ENCODE results near the gene MRGPRG. TPM values are rescaled to one million over a fixed set of nuclear protein-coding genes. Genes with fewer than 3 reads are reported as not detected.

The MRGPRG gene
- total and polyA plus RNA-seq, 2 of the 8 experiments (the other 6 are each of a cell fraction or from before 2014, with no cell fraction given), result not detected

DNA sequence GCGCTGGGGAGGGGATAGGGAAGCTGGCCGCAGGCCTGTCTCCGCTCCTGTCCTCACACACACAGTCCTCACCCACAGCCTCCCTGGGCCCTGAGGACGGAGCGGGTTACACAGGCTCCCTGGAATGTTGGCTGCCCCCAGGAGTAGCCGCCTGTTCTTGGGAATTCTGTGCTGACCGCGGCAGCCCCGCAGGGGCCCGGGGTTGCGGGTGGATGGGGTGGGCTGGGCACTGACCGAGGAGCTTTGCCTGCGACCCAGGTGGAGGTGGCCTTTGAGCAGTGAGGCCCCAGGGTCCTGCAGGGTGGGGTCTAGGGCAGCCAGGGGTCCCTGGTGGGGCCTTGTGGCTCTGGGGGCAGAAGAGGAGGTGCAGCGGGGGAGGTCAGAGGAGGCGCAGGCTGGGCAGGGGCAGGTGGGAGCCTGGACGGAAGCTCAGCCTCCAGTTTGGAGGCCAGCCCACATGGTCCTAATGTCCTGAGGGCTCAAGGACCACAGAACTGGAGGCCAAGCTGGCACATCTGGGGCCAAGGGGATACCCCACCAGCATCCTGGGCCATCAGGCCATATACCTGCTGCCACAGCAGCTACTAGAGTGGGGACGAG is 6.6 kb upstream of the MRGPRG start:
- no peaks in the 10 kb centered on the region for H3K27me3 ChIP-seq (replicated peaks in 1 of 4; ENCODE audit: control insufficient read depth in 3 of 4, extremely low read depth in 1 of 4, insufficient read depth in 3 of 4, low read length in 3 of 4)
- H2BK12ac ChIP-seq (ENCODE audit: low read depth, low read length), result 0 out of 2 replicates have a peak overlapping the region, but pooled peaks have one; percentile 39
- ChIA-PET CTCF (ENCODE audit: partially characterized antibody) (interaction anchor here (0.6 to 3.6 kb wide), 10 partner anchors 10 to 188 kb away, joined by 3 to 15 read pairs (median 6); no protein-coding TSS in a partner anchor), POLR2A (ENCODE audit: partially characterized antibody) (interaction anchor here (0.9 to 1.8 kb wide), 2 partner anchors 62 to 95 kb away, joined by 3 to 4 read pairs; no protein-coding TSS in a partner anchor)
- peaks cover 0 to 23% (median 10%) of the 10 kb centered on the region in 4 experiments; a peak in 6 of 7 replicates for H3K4me1 ChIP-seq (replicated peaks in 1 of 4; ENCODE audit: control insufficient read depth in 3 of 4, insufficient read depth in 4 of 4, low read length in 3 of 4)
- H3K18ac ChIP-seq (ENCODE audit: extremely low read depth, low read length), result no peak overlapping the region
- H3K79me2 ChIP-seq (ENCODE audit: control insufficient read depth in 1 of 2, insufficient read depth in 2 of 2, low read length in 2 of 2), result no peaks in the 10 kb centered on the region
- DNase-seq (ENCODE audit: low read depth in 1 of 2, low spot score in 2 of 2), result no peak
- H4K20me1 ChIP-seq (replicated peaks in 1 of 2; ENCODE audit: control insufficient read depth in 1 of 2, insufficient read depth in 2 of 2, low read length in 2 of 2), result no peaks in the 10 kb centered on the region
- H3K56ac ChIP-seq (replicated peaks; ENCODE audit: insufficient read length, low read depth, low read length), result no peak overlapping the region
- H3K14ac ChIP-seq (ENCODE audit: insufficient read length), result no peak overlapping the region
- H3K36me3 ChIP-seq (ENCODE audit: control insufficient read depth in 2 of 4, insufficient read depth in 4 of 4, low read length in 3 of 4), result no peaks in the 10 kb centered on the region
- no peak overlapping the region for H2BK120ac ChIP-seq (replicated peaks; ENCODE audit: low read depth, low read length)
- H2BK15ac ChIP-seq (ENCODE audit: low read length), result 0 out of 2 replicates have a peak overlapping the region, but pooled peaks have one; percentile 46
- no peaks in the 10 kb centered on the region for H3K9me3 ChIP-seq (ENCODE audit: insufficient read depth in 2 of 2, low read depth in 1 of 2, low read length in 1 of 2)
- H3K79me1 ChIP-seq (ENCODE audit: low read depth, low read length), result no peaks in the 10 kb centered on the region
- TF ChIP-seq BRCA1 (IDR thresholded peaks at IDR 0.05; ENCODE audit: low read depth, low read length) (no peak), KDM1A (IDR thresholded peaks at IDR 0.05; ENCODE audit: borderline replicate concordance, low read length) (no peak), GABPA (IDR thresholded peaks at IDR 0.05; ENCODE audit: borderline replicate concordance, insufficient read depth, low read length) (no peak), TAF7 (optimal IDR thresholded peaks at IDR 0.05; ENCODE audit: borderline replicate concordance, low read depth, low read length) (no peak), FOSL1 (IDR thresholded peaks at IDR 0.05; ENCODE audit: insufficient read depth, low read depth, low read length) (no peak)
- TF ChIP-seq, protein P1, sequence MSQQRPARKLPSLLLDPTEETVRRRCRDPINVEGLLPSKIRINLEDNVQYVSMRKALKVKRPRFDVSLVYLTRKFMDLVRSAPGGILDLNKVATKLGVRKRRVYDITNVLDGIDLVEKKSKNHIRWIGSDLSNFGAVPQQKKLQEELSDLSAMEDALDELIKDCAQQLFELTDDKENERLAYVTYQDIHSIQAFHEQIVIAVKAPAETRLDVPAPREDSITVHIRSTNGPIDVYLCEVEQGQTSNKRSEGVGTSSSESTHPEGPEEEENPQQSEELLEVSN (IDR thresholded peaks at IDR 0.05), result no peak
- H2BK20ac ChIP-seq (ENCODE audit: low read length), result no peak overlapping the region
- no peak overlapping the region for H3K23ac ChIP-seq (ENCODE audit: insufficient read length)
- 85% methylated on average over 15 of the region's 17 CpGs; no CpG with 5 or more reads in 1 of the 2 experiments for WGBS, 2 experiments (ENCODE audit: extremely low coverage in 1 of 2, insufficient coverage in 1 of 2, insufficient read length in 1 of 2, insufficient replicate concordance in 2 of 2, low coverage in 1 of 2, low lambda C conversion rate in 2 of 2, missing lambda C conversion rate in 1 of 2)
- no peak overlapping the region for H4K5ac ChIP-seq (ENCODE audit: insufficient read length, low read depth, low read length)
- H2AK5ac ChIP-seq (ENCODE audit: low read depth, low read length), result no peak overlapping the region
- H3K23me2 ChIP-seq (ENCODE audit: low read depth, low read length), result no peaks in the 10 kb centered on the region
- no peak overlapping the region for H2BK5ac ChIP-seq (ENCODE audit: low read depth, low read length)
- no peak overlapping the region for H3K9ac ChIP-seq (replicated peaks in 1 of 4; ENCODE audit: extremely low read depth in 1 of 4, low read depth in 3 of 4, low read length in 3 of 4)
- H3K4ac ChIP-seq (replicated peaks; ENCODE audit: insufficient read length, low read depth, low read length), result no peak overlapping the region
- FAIRE-seq, result no peak
- no peak overlapping the region for H3K27ac ChIP-seq (ENCODE audit: low read depth, low read length)
- H3K4me2 ChIP-seq (ENCODE audit: insufficient read depth in 1 of 2, low read depth in 2 of 2, low read length in 2 of 2), result no peak overlapping the region
- no peak overlapping the region for H4K91ac ChIP-seq (replicated peaks; ENCODE audit: insufficient read length, low read length)
- no peak overlapping the region for H3K4me3 ChIP-seq (ENCODE audit: extremely low read depth in 1 of 4, insufficient read depth in 2 of 4, low read depth in 3 of 4, low read length in 4 of 4)
- H4K8ac ChIP-seq (ENCODE audit: extremely low read depth, insufficient read depth, low read length), result no peak overlapping the region; the same call in 1 of the 2 replicates
- H2AFZ ChIP-seq (ENCODE audit: low read length), result no peak overlapping the region
